ENCODE data around the gene PHF23.

Gene PHF23

GRCh38 chr17:7237761-7238419 lies 1.4 kb downstream of the PHF23 start:
- peak; percentile 50 to 62 for DNase-seq

- DNase-seq: no peak
These were observed 1.9 kb downstream of the PHF23 start for GRCh38 chr17:7237266-7237760.

- DNase-seq: no peak
These were observed 2.4 kb downstream of the PHF23 start for GRCh38 chr17:7236808-7237207.

GRCh38 chr17:7235693-7236665 lies 3.3 kb downstream of the PHF23 start:
- peak in 1 of 2 donors; percentile 54 for DNase-seq

- DNase-seq: peak; percentile 83 to 92
These were observed 4.9 kb downstream of the PHF23 start, which contains the start of gene DVL2 for GRCh38 chr17:7234083-7234951. DVL2 (minus strand) TSS chr17:7234517; CDS start chr17:7234262, 255 bp downstream.

GRCh38 chr17:7233701-7234082 lies 5.6 kb downstream of the PHF23 start:
- no peak for DNase-seq

- no peak for DNase-seq
These were observed 7.1 kb downstream of the PHF23 start for GRCh38 chr17:7232114-7232513.

GRCh38 chr17:7229504-7229903 lies 9.8 kb downstream of the PHF23 start:
- DNase-seq: no peak

GRCh38 chr17:7228920-7229319 lies 10.3 kb downstream of the PHF23 start:
- DNase-seq: no peak

- DNase-seq: no peak
These were observed 12.2 kb downstream of the PHF23 start for GRCh38 chr17:7226721-7227710.

- DNase-seq: no peak
These were observed 13.4 kb downstream of the PHF23 start for GRCh38 chr17:7225711-7226331.

- DNase-seq: no peak
These were observed 14.6 kb downstream of the PHF23 start for GRCh38 chr17:7224661-7225111.

GRCh38 chr17:7224110-7224509 lies 15.1 kb downstream of the PHF23 start:
- DNase-seq: no peak

- no peak for DNase-seq
These were observed 15.9 kb downstream of the PHF23 start for GRCh38 chr17:7223375-7223774.

- no peak for DNase-seq
These were observed 16.3 kb downstream of the PHF23 start for GRCh38 chr17:7222972-7223292.

- DNase-seq: no peak
These were observed 16.9 kb downstream of the PHF23 start for GRCh38 chr17:7222093-7222971.

GRCh38 chr17:7221278-7222092 lies 17.8 kb downstream of the PHF23 start:
- no peak for DNase-seq

GRCh38 chr17:7220593-7221277 lies 18.5 kb downstream of the PHF23 start:
- DNase-seq: peak in 1 of 2 donors; percentile 49

All from inflammatory macrophage treated with lipopolysaccharide for 1 hour (primary cell).